ENCODE results near the gene SH2D2A. TPM values are rescaled to one million over a fixed set of nuclear protein-coding genes. Genes with fewer than 3 reads are reported as not detected.

SH2D2A gene
- total and polyA plus RNA-seq, 9 of the 15 experiments (the other 6 are each of a cell fraction or from before 2014, with no cell fraction given) = 0.89 to 33.6 (median 6.9) TPM

- intact Hi-C loops (cut with micrococcal nuclease) = no loop called here
- 19% methylated on average over 32 of the region's 36 CpGs for WGBS (ENCODE audit: insufficient coverage, low coverage, missing lambda C conversion rate)
- TF ChIP-seq ZNF384 (IDR thresholded peaks at IDR 0.05; ENCODE audit: low read depth, low read length) = no peak
- TF ChIP-seq HDAC6 (IDR thresholded peaks at IDR 0.05; ENCODE audit: low read depth, low read length) = no peak
- TF ChIP-seq EGR1 (conservative IDR thresholded peaks at IDR 0.05) = peak; percentile 72
- 0 out of 2 replicates have a peak, but pooled peaks have one; percentile 24 for TF ChIP-seq RBFOX2 (IDR thresholded peaks at IDR 0.05; ENCODE audit: low read depth, low read length)
- TF ChIP-seq HNRNPLL (IDR thresholded peaks at IDR 0.05; ENCODE audit: low read depth, low read length, poor library complexity, severe bottlenecking) = peak; percentile 95
- TF ChIP-seq PRDM10 (IDR thresholded peaks at IDR 0.05; ENCODE audit: partially characterized antibody) = peak; percentile 87
- TF ChIP-seq CREB1 (IDR thresholded peaks at IDR 0.05) = no peak
- TF ChIP-seq CREB1 (CRISPR knock-in tag; IDR thresholded peaks at IDR 0.05) = 0 out of 2 replicates have a peak, but pooled peaks have one; percentile 33
- ChIA-PET CTCF (ENCODE audit: low intra/inter-chr PET ratio) (interaction anchor here (0.5 kb wide), 1 partner anchor 48 kb away, joined by 4 read pairs; no protein-coding TSS in a partner anchor), POLR2A (interaction anchor here (0.8 to 2.9 kb wide), 2 partner anchors 10 to 81 kb away, joined by 3 to 10 read pairs; partner anchors contain the start of gene INSRR)
- Histone ChIP-seq H3K27ac (ENCODE audit: extremely low read depth, low read depth, low read length) (no peak overlapping the region), H3K4me2 (ENCODE audit: insufficient read depth, low read length) (peak overlapping the region; percentile 54), H4K20me1 (replicated peaks; ENCODE audit: control insufficient read depth, insufficient read depth, low read length) (no peaks in the 10 kb centered on the region), H3K4me1 (replicated peaks in 1 of 2; ENCODE audit: control insufficient read depth in 2 of 2, insufficient read depth in 2 of 2, low read length in 2 of 2) (peaks cover 13 to 34% of the 10 kb centered on the region in 2 experiments; a peak in 4 of 5 replicates), H3K9me3 (replicated peaks; ENCODE audit: control insufficient read depth, insufficient read depth, low read depth, low read length) (no peaks in the 10 kb centered on the region), H3K9me1 (ENCODE audit: control insufficient read depth, insufficient read depth, low read length) (no peaks in the 10 kb centered on the region), H3K9ac (ENCODE audit: insufficient read depth in 1 of 2, low read depth in 2 of 2, low read length in 2 of 2) (peak overlapping the region in 1 of 2 experiments; percentile 41; a peak in 1 of 4 replicates), H2AFZ (ENCODE audit: low read depth, low read length) (peak overlapping the region; percentile 77), H3K27me3 (ENCODE audit: control insufficient read depth in 2 of 2, insufficient read depth in 2 of 2, low read length in 2 of 2) (0 out of 5 replicates have a peak, but pooled peaks cover 0 to 13% of the 10 kb centered on the region in 2 experiments), H3K36me3 (ENCODE audit: control insufficient read depth, insufficient read depth, low read length) (no peaks in the 10 kb centered on the region), H3K79me2 (ENCODE audit: control insufficient read depth, insufficient read depth, low read length) (no peaks in the 10 kb centered on the region), H3K4me3 (no peak overlapping the region)
- ATAC-seq (peak; percentile 85), DNase-seq (ENCODE audit: extremely low read depth in 1 of 4, low spot score in 3 of 4) (peak; percentile 72 to 86 (median 78)), FAIRE-seq (peak; percentile 46)
- in situ Hi-C loops (cut with MboI) = no loop called here
- no TSS peak for BruUV-seq (replicated peaks)
These were observed 32.0 kb upstream of the SH2D2A start for GRCh38 chr1:156848461-156849150.

Measured in K562 (cell line).